ENCODE data around the gene PTPN13.

The PTPN13 gene

GRCh38 chr4:86834901-86835300 lies 240.8 kb downstream of the PTPN13 start:
- no peak for TF ChIP-seq CTCF (IDR thresholded peaks at IDR 0.05; ENCODE audit: low read depth, low read length, missing control alignments)
- no peak overlapping the region for H3K4me3 ChIP-seq (ENCODE audit: low read depth, low read length)
- DNase-seq (ENCODE audit: low read depth), result no peak

GRCh38 chr4:86835677-86836076 lies 241.6 kb downstream of the PTPN13 start:
- DNase-seq (ENCODE audit: low read depth), result no peak
- H3K4me3 ChIP-seq (ENCODE audit: low read depth, low read length), result no peak overlapping the region
- TF ChIP-seq CTCF (IDR thresholded peaks at IDR 0.05; ENCODE audit: low read depth, low read length, missing control alignments), result no peak

GRCh38 chr4:86837691-86838503 lies 243.8 kb downstream of the PTPN13 start:
- no peak for TF ChIP-seq CTCF (IDR thresholded peaks at IDR 0.05; ENCODE audit: low read depth, low read length, missing control alignments)
- no peak overlapping the region for H3K4me3 ChIP-seq (ENCODE audit: low read depth, low read length)
- DNase-seq (ENCODE audit: low read depth), result no peak

GRCh38 chr4:86840858-86841257 lies 246.7 kb downstream of the PTPN13 start:
- no peak for DNase-seq (ENCODE audit: low read depth)
- no peak overlapping the region for H3K4me3 ChIP-seq (ENCODE audit: low read depth, low read length)
- no peak for TF ChIP-seq CTCF (IDR thresholded peaks at IDR 0.05; ENCODE audit: low read depth, low read length, missing control alignments)

- no peak overlapping the region for H3K4me3 ChIP-seq (ENCODE audit: low read depth, low read length)
- TF ChIP-seq CTCF (IDR thresholded peaks at IDR 0.05; ENCODE audit: low read depth, low read length, missing control alignments), result no peak
- no peak for DNase-seq (ENCODE audit: low read depth)
These were observed 247.2 kb downstream of the PTPN13 start for GRCh38 chr4:86841309-86841708.

- no peak for DNase-seq (ENCODE audit: low read depth)
These were observed 251.5 kb downstream of the PTPN13 start for GRCh38 chr4:86845593-86845992.

More at GRCh38 chr4:86845593-86845992, 251.5 kb downstream of the PTPN13 start:
- TF ChIP-seq CTCF (IDR thresholded peaks at IDR 0.05; ENCODE audit: low read depth, low read length, missing control alignments), result no peak
- no peak overlapping the region for H3K4me3 ChIP-seq (ENCODE audit: low read depth, low read length)
